Aorta (tissue), 5 donors: ENCODE results near the gene CMIP. TPM values are rescaled to one million over a fixed set of nuclear protein-coding genes. Genes with fewer than 3 reads are reported as not detected.

Experiments
- ATAC-seq: fragments of 200-7000 bp; cut with Tn5 transposase; one replicate; pipeline ENCODE4 v1.9.1; 2022; ENCODE audit warnings: moderate library complexity; ENCODE audit not compliant: low FRiP score
- DNase-seq, 2 donors: peaks; one replicate each; pipeline ENCODE4 v3.0.0-alpha.2; 2020
- H3K27ac ChIP-seq, 2 donors: one replicate each; pipeline ENCODE4 v1.5.1; 2013; ENCODE audit warnings: low read length in 2 of 2, mild to moderate bottlenecking in 2 of 2, moderate library complexity in 2 of 2, control low read depth in 1 of 2, inconsistent platforms in 1 of 2, low read depth in 1 of 2
- H3K27me3 ChIP-seq, 2 donors: one replicate each; pipeline ENCODE4 v1.6.1; 2013; ENCODE audit warnings: control low read depth in 1 of 2, low read length in 1 of 2, mild to moderate bottlenecking in 1 of 2, moderate library complexity in 1 of 2; ENCODE audit not compliant: insufficient read depth in 2 of 2, control insufficient read depth in 1 of 2
- H3K36me3 ChIP-seq, 2 donors: one replicate each; pipeline ENCODE4 v1.6.1; 2013; ENCODE audit warnings: control low read depth in 1 of 2, low read length in 1 of 2, mild to moderate bottlenecking in 1 of 2; ENCODE audit not compliant: insufficient read depth in 2 of 2, control insufficient read depth in 1 of 2
- H3K4me1 ChIP-seq, 2 donors: one replicate each; pipeline ENCODE4 v1.6.1; 2013; ENCODE audit warnings: low read length in 2 of 2, control low read depth in 1 of 2, mild to moderate bottlenecking in 1 of 2, moderate library complexity in 1 of 2; ENCODE audit not compliant: insufficient read depth in 2 of 2, control insufficient read depth in 1 of 2
- H3K4me3 ChIP-seq, 2 donors: one replicate each; pipeline ENCODE4 v1.5.1; 2013; ENCODE audit warnings: low read length in 2 of 2, control low read depth in 1 of 2, mild to moderate bottlenecking in 1 of 2
- H3K9me3 ChIP-seq: one replicate; pipeline ENCODE4 v1.6.1; 2013; ENCODE audit warnings: mild to moderate bottlenecking, low read length; ENCODE audit not compliant: control insufficient read depth
- WGBS, 2 donors: extraction: QIAGEN DNeasy Blood & Tissue Kit; methylation state at CpG; one replicate each; pipeline ENCODE4 v1.1.7; 2013; 5-methylcytosine and 5-hydroxymethylcytosine counted together
- intact Hi-C, 2 donors: fragments of 100-400 bp; cut with DNase I; formaldehyde crosslinking; loops; one replicate each; pipeline versions ENCODE4 v1.14.2 to v1.15.0; 2022
- polyA plus RNA-seq, 2 donors: library from polyadenylated mRNA; stranded (reverse); fragments of 200-250 nt; gene quantifications; one replicate each; pipeline ENCODE4 v1.2.3, GENCODE V29; 2013
- total RNA-seq, 2 donors: library from RNA; stranded (reverse); fragmentation: NEBNext Ultra II Directional; extraction: Animal tissue kit (Norgen Biotek cat#: 25700); gene quantifications; one replicate each; pipeline ENCODE4 v1.2.1, GENCODE V29; 2021
- donor health status: healthy with polysubstance abuse.
- donor health status: Bipolar disorder and iron deficiency.
- donor health status: DM: no; HTN: no; CAD: no.
- donor health status: DM: no; HTN: no; CAD: no.
- donor health status: DM: yes; HTN: yes; CAD: no.

The CMIP gene
- total and polyA plus RNA-seq, 4 donors = 2.4 to 96.3 (median 27.9) TPM

GRCh38 chr16:81492965-81493754, 48.6 kb downstream of the CMIP start:
- WGBS, 2 donors = 95 to 97% methylated on average over 29 of the region's 29 CpGs
- Histone ChIP-seq H3K27me3 (no peaks in the 10 kb centered on the region), H3K4me1 (no peaks in the 10 kb centered on the region), H3K4me3 (no peak overlapping the region), H3K36me3 (no peaks in the 10 kb centered on the region), H3K9me3 (no peaks in the 10 kb centered on the region), H3K27ac (no peak overlapping the region)
- ATAC-seq (no peak), DNase-seq (peak in 1 of 2 donors; percentile 66)
- intact Hi-C loops = no loop called here

- H3K4me3 ChIP-seq = no peak overlapping the region
- DNase-seq (peak in 1 of 2 donors; percentile 78), ATAC-seq (no peak)
- H3K27me3 ChIP-seq = no peaks in the 10 kb centered on the region
- H3K4me1 ChIP-seq = no peaks in the 10 kb centered on the region
- no peaks in the 10 kb centered on the region for H3K36me3 ChIP-seq
- intact Hi-C loops = no loop called here
- 92 to 93% methylated on average over 23 of the region's 23 CpGs for WGBS, 2 donors
- no peak overlapping the region for H3K27ac ChIP-seq
- no peaks in the 10 kb centered on the region for H3K9me3 ChIP-seq
Measured at GRCh38 chr16:81493755-81494433, 49.3 kb downstream of the CMIP start.

- H3K36me3 ChIP-seq = no peaks in the 10 kb centered on the region
- H3K9me3 ChIP-seq = no peaks in the 10 kb centered on the region
- no peaks in the 10 kb centered on the region for H3K4me1 ChIP-seq
- H3K27ac ChIP-seq = no peak overlapping the region
- ATAC-seq (no peak), DNase-seq (no peak)
- no peak overlapping the region for H3K4me3 ChIP-seq
- H3K27me3 ChIP-seq = no peaks in the 10 kb centered on the region
- WGBS, 2 donors = 95 to 98% methylated on average over 10 of the region's 10 CpGs
- intact Hi-C loops = no loop called here
Measured at GRCh38 chr16:81494434-81494806, 49.8 kb downstream of the CMIP start.

GRCh38 chr16:81494888-81495287, 50.3 kb downstream of the CMIP start:
- 98 to 99% methylated on average over 4 of the region's 4 CpGs for WGBS, 2 donors
- H3K36me3 ChIP-seq = no peaks in the 10 kb centered on the region
- no peaks in the 10 kb centered on the region for H3K9me3 ChIP-seq
- no peaks in the 10 kb centered on the region for H3K4me1 ChIP-seq
- no peak overlapping the region for H3K27ac ChIP-seq
- H3K27me3 ChIP-seq = no peaks in the 10 kb centered on the region
- peak in 1 of 2 donors; percentile 16 for DNase-seq
- ATAC-seq = no peak
- intact Hi-C loops = no loop called here
- H3K4me3 ChIP-seq = no peak overlapping the region

- Histone ChIP-seq H3K4me1 (no peaks in the 10 kb centered on the region), H3K27ac (no peak overlapping the region), H3K36me3 (no peaks in the 10 kb centered on the region), H3K9me3 (no peaks in the 10 kb centered on the region), H3K27me3 (no peaks in the 10 kb centered on the region), H3K4me3 (no peak overlapping the region)
- ATAC-seq (no peak), DNase-seq (peak; percentile 71 to 83)
- intact Hi-C loops = no loop called here
- 86 to 90% methylated on average over 17 of the region's 17 CpGs for WGBS, 2 donors
Measured at GRCh38 chr16:81495321-81496234, 51.0 kb downstream of the CMIP start.

GRCh38 chr16:81496321-81496720, 51.7 kb downstream of the CMIP start:
- H3K4me1 ChIP-seq = no peaks in the 10 kb centered on the region

GRCh38 chr16:81496742-81497141, 52.1 kb downstream of the CMIP start:
- H3K4me1 ChIP-seq = no peaks in the 10 kb centered on the region
- WGBS, 2 donors = 92 to 93% methylated on average over 6 of the region's 6 CpGs
- ATAC-seq = no peak
- no peak overlapping the region for H3K4me3 ChIP-seq
- no peaks in the 10 kb centered on the region for H3K9me3 ChIP-seq
- intact Hi-C loops = no loop called here
- no peak overlapping the region for H3K27ac ChIP-seq
- peak in 1 of 2 donors; percentile 44 for DNase-seq
- no peaks in the 10 kb centered on the region for H3K36me3 ChIP-seq
- no peaks in the 10 kb centered on the region for H3K27me3 ChIP-seq

More at GRCh38 chr16:81496321-81496720, 51.7 kb downstream of the CMIP start:
- no peak for ATAC-seq
- Histone ChIP-seq H3K36me3 (no peaks in the 10 kb centered on the region), H3K27ac (no peak overlapping the region), H3K9me3 (no peaks in the 10 kb centered on the region), H3K27me3 (no peaks in the 10 kb centered on the region), H3K4me3 (no peak overlapping the region)
- WGBS, 2 donors = 95 to 99% methylated on average over 7 of the region's 7 CpGs
- DNase-seq = peak in 1 of 2 donors; percentile 6
- intact Hi-C loops = no loop called here

GRCh38 chr16:81497690-81498089, 53.1 kb downstream of the CMIP start:
- no peaks in the 10 kb centered on the region for H3K27me3 ChIP-seq
- 86 to 93% methylated on average over 10 of the region's 10 CpGs for WGBS, 2 donors
- peak in 1 of 2 donors; percentile 69 for DNase-seq
- H3K36me3 ChIP-seq = no peaks in the 10 kb centered on the region
- H3K9me3 ChIP-seq = no peaks in the 10 kb centered on the region
- no peak overlapping the region for H3K4me3 ChIP-seq
- H3K27ac ChIP-seq = no peak overlapping the region
- intact Hi-C loops = no loop called here
- no peaks in the 10 kb centered on the region for H3K4me1 ChIP-seq
- no peak for ATAC-seq
